NCI-H187 (cell line): ENCODE measurements around the gene BAK1.
A peak's percentile ranks its signal among the peaks of the same experiment; 100 is the strongest.

Source experiments
- DNase-seq, 2 experiments: peaks; one replicate each; lab custom pipeline; 2025; lab: John Stamatoyannopoulos, UW

BAK1 gene

DNA sequence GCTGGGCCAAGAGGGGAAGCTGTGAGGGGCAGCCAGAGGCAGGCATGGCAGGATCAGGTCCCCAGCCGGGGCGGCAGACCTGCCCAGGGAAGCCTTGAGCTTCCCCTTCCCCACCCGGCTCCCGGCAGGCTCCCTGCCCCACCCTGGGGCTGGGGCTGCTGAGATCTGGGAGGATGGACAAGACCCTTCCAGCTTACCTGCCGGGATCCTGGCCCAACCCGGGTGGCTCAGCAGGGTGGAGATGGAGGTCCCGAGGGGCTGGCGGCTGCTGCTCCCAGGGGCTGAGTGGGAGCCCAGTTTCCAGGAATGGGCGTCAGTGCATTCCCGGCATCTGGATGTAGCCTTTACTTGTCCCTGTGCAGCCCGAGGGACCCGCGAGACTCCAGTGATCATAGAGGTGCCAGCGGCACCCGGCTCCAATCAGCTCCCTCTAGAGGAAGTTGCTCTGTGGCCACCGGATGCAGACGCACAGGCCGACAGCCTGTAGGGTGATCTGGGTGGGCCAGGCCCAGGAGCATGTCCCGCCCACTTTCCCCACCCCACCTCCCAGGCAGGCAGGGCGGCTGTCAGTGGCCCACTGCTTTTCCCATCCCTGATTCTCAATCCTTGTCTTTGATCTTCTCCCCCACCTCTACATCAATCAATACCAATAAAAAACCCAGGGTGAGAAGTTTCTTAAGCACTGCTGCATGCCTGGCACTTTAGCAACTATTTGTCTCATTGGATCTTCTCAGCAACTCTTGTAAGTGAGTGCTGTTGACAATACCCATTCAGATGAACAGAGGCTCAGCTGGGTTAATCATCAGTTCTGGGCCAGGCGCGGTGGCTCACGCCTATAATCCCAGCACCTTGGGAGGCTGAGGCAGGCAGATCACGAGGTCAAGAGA lies at the start of gene BAK1:
TSS of gene BAK1 (minus strand) at position 449 of the 887 bp plus-strand sequence. CDS start 2,672 bp downstream, outside the sequence.
- peak in 1 of 2 experiments; percentile 61 for DNase-seq

DNA sequence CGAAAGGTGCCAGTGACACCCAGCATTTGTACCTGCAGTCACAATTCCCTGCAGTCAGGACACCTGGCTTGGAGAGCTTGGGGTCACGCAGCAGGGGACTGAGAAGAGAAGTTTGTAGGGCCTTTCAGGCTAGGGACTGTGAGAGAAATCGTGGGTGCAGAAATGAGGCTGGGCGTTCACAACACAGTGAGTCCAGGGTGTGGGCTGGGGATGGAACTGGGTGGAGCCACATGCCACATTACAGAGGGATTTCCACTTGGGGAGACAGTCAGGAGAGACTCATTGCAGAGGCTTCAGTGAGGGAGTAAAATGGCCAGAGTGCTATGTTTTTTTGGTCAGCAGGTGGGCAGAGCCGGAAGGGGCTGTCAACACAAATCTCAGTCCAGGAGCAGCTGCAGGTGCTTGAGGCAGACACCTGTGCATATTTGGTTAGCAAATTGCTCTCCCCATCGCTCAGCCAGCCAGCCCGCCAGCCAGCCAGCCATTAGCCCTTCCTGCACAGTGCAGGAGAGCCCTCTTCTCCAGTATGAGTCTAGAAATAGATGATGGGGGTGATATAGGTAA lies 48.4 kb upstream of the BAK1 start:
- peak; percentile 45 to 82 for DNase-seq

DNA sequence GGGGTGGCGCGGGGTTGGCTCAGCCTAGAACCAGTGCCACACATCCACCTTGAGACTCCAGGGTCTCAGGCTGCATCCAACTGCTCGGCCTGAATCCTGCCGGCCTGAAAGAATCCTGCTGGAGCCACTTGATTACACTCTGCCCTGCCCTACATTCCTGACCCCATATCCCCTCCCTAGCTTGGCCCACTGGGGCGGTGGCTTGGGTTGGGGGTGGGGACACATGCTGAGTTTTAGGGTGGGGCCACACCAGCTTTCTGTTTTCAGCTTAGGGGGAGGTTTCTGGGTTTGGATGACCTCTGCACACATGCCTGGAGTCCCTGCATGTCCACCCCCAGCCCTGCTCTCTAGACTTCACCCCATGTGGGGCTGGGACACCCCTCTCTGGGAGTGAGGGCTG lies 47.8 kb upstream of the BAK1 start:
- DNase-seq: no peak

DNA sequence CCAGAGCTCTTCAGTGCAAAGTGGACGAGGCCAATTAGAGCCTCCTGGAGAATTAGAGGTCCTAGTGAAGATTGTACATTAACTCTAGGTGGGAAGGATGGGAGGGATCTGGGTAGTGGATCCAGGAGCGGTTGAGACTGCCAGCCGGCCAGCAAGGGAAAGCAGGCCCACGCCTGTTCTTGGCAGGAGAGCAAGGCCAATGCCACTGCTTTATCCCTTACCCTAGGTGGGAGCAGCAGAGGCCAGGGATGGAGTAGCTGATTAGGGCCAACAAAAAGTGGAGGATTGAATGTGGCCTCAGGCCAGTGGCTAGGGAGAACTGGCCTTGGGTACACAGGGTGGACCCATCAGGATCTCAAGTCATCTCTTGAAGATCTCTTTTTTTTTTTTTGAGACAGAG lies 44.8 kb upstream of the BAK1 start:
- no peak for DNase-seq

DNA sequence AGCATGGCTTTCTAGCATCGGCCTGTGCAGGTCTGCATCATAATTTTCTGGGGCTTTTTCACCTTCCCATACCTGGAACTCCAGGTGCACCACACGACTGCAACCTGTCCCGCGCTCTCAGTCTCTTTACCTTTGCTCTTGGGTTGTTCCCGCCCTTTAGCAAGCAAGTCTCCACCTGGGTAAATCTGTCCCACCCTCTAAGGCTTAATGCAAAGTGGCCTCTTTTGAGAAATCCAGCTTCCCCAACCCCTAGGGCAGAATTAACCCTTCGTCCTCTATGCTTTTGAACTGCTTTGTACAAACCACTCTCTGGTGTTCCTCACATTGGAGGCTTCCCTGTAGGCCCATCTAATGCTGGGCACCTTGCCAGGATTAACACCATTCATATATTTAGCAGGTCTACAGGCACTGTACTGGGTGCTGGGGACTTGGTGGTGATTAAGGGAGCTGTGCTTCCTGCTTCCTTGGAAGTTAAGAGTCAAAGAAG lies 43.9 kb upstream of the BAK1 start:
- no peak for DNase-seq

DNA sequence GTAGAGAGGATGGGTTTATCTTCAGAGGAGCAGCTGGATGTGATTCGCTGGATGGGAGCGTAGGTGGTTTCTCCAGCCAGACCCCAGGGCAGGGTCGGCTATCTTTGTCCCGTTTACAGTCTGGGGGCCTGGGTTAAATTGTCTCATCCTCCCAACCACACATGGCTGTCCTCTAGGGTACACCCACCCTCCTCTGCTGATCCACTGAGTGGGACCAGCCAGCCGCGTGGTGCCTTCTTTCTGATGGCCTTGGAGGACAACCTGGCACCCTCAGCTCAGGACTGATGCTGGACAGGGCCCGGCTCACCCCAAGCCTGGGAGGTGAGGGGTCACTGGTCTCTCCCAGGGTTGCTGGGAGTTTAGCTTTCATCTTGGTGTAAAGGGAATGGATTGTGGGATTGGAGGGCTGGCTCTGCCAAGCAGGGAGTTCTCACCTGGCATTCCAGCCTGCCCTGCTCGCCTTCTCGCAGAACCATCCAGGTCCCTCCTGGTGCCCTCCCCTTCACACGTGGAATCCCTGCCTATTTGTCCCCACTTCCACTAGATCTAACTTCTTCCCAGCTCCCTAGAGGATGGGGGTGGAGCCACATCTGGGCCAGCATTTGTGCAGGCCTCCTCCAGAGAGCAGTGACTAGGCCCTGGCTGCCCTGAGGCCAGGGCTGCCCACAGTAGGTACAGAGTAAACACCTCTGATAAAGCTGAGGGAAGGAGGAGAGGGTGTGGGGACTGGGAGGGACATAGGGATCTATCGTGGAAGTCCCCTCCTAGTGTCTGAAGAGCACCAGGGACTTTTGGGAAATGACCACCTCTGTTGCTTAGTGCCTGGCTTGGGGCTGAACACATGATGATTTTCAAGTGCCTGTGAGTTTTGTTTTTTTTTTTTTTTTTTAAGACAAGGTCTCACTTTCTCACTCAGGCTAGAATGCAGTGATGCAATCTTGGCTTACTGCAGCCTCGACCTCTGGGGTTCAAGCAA lies 42.7 kb upstream of the BAK1 start:
- no peak for DNase-seq

DNA sequence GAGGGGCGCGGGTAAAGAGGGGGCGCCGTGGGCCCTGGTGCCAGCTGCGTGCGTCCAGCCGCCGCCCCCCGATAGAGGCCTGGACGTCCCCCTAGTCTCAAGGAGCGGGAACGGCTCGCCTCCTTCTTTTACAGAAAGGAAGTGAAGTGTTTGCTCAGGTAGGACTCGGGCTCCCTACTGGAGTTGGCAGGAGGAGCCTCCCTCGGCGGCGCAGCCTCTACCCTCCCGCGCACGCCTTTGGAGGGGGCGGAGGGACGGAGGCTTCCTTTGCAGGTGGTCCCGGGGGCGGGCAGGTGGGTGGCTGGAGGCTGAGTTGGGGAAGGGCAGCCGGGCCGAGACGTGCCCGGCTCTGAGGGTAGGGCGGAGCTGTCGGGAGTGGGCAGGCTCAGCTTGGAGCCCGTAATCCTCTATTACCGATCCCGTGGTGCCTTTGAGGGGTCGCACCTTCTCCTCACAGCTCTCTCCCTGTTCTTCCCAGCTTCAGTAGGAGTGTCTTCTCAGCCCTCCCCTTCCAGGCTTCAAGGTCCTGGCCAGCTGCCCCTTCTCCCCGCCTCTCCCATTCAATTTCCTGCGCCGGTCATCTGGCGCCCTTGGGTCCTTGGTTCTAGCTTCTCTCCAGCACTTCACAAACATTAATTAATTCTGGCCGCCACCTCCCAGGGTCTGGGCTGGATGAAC lies 41.8 kb upstream of the BAK1 start:
- peak; percentile 18 to 53 for DNase-seq

DNA sequence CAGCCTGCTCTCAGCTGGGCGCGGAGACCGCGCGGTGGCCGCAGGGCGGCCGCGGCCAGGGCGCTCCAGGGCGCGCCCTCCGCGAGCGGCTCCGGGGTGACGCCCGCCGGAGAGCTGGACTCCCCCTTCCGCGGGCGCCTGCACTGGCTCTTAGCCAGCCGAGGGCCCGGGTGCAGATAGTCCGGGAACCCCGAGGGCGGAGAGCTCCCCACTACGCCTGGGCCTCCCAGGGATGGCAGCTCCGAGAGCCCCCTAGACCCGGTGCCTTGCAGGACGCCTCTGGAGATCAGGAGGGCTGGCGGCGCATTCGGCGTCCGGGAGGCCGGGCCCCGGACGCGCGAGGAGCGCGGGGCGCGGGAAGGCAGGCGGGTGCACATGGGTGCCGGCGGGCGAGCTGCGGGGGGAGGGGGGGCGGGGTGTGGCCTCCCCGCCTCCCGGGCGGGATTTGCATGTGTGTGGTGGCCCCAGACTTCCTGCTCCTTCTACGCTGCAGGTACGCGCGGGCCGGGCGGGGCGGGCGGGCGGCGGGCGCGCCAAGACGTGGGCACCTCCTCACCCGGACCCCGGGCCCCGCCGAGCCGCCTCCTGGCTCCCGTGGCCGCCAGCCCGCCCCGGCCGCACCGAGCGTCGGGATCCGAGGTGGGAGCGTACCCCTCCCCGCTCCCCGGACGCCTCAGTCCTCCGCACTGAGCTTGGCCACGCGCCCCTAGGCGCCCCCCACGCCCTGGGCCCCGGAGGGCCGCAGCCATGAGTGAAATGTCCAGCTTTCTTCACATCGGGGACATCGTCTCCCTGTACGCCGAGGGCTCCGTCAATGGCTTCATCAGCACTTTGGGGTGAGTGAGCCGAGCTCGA lies 41.0 kb upstream of the BAK1 start, which contains the start of gene ITPR3:
TSS of gene ITPR3 (plus strand) at position 467 of the 855 bp plus-strand sequence. CDS start at position 748, 281 bp downstream.
- DNase-seq: peak in 1 of 2 experiments; percentile 56

DNA sequence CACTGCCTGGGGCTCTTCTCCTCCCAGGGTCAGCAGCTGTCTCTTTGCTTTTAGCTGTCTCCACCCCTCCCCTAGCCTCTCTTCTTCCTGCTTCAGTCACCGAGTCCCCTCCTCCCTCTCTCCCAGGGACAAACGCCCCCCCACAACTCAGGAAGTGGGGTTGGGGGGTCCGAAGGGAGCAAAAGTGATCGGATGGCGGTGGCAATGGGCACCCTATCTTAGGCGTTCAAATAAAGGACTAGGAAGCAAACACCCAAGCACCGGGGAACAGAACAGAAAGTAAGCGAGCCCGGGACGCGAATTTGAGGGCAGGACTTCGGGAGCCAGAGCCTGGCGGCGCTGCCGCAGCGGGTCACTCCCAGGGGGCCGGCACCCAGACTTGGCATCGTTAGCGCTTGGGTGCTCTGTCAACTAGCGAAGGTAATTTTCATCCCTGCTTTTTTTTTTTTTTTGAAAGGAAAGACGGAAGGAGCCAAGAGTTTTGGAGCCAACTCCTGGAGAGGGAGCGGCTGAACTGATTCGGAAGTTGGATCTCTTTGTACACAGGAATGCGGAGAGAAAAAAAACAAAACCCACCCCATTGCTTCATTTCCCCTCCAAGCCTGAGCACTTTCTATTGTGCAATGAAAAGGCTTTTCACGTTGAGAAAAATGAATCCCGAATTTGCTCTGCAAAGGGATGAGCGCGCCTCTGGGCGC lies 40.2 kb upstream of the BAK1 start:
- DNase-seq: no peak

DNA sequence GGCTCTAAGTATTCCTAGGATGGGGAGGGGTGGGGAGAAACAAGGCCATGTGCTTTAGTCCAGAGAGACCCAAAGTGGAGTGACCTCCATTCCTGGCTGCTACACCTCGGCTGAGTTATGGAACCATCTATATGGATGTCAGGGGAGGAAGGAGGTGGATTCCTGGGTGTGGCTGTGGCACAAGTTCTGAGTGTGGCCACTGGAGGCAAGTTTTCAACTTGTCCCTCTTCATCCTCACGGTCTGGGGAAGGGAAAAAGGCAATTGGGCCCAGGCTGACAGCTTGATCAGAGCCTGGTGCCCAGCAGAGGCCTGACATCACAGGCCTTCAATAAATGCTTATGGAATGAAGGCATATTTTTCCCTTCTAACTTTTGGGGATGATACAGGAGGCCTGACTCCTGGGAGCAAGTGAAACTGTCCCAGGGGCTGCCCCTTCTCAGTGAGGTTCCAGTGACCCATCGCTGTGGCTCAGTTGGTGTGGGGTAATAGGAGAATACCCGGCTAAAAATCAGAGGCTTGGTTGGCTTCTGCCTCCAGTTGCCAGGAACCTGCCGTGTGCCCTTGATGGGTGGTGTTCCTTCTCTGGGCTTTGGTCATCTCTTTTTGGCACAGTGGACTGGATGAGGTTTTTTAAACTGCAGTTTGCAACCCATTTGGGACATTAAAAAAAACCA lies 39.2 kb upstream of the BAK1 start:
- DNase-seq: no peak

DNA sequence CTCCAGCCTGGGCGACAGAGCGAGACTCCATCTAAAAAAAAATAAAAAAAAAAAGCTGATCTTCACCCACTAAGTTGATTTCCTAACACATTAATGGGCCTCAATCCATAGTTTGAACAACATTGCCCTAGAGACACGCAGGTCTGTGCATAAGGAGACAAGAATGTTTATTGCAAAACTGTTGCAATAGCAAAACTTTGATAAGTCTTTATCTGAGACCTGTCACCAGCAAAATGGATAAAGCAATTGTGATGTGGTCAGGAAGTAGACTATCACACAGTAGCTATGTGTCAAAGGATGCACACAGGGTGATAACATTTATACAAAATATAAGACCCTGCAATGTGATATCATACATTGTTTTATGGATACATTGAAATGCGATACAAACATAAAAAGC lies 36.8 kb upstream of the BAK1 start:
- no peak for DNase-seq

DNA sequence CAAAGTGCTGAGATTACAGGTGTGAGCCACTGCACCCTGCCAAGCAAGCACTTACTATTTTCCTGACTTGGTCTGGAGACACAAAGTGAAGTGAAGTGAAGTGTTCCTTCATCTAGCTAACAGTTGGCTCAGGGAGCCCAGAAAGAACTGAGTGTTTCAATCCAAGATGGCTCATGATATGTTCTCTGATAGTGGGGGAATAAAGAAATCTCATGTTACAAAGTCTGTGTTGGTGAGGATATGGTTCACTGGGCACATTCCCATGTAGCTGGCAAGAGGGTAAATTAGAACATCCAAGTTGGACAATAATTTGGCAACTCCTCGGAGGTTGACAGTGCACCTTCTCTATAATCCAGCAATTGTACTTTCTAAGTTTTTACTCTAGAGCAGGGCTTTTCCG lies 36.0 kb upstream of the BAK1 start:
- no peak for DNase-seq

DNA sequence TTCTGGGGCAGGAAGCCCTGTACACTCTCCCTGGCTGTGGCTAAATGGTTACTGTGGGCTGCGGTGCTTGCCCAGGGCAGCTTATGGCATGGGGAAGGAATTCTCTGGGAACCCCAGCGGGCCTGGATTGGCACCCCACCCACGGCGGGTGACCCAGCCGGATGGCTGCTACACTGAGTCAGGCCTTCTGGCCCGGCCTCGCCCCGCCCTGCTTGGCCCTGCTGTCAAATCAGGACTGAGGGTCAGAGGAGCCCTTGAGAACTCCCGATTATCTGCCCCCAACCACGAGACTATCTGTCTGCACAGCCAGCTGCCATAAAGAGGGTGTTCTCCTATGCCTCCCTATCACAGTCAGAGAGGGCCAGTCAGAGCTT lies 33.7 kb upstream of the BAK1 start:
- no peak for DNase-seq

DNA sequence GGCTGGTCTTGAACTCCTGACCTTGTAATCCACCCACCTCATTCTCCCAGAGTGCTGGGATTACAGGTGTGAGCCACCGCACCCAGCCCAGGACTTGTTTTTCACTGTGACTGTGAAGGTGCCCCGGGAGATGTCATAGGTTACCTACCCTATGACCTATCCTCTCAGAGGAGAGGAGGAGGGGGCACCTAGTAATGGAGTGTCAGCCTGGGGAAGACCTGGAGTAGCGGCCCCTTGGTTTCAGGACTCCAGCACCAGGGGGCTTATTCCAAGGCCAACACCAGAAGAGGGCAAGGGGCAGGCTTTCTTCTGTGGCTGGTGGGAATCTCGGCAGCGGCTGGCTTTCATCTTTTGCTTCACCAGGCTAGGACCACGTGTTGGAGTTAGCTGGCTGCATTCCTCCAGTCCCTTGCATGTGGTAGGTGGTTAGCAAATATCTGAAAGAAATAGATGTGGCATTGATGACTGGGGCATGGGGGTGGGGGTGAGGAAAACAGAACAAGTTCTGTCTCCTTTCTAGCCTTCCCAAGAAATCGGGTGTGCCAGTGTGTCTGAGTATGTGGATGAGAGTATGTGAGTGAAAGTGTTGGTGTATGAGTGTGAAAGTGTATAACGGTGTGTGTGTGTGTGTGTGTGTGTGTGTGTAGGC lies 33.2 kb upstream of the BAK1 start:
- DNase-seq: no peak

DNA sequence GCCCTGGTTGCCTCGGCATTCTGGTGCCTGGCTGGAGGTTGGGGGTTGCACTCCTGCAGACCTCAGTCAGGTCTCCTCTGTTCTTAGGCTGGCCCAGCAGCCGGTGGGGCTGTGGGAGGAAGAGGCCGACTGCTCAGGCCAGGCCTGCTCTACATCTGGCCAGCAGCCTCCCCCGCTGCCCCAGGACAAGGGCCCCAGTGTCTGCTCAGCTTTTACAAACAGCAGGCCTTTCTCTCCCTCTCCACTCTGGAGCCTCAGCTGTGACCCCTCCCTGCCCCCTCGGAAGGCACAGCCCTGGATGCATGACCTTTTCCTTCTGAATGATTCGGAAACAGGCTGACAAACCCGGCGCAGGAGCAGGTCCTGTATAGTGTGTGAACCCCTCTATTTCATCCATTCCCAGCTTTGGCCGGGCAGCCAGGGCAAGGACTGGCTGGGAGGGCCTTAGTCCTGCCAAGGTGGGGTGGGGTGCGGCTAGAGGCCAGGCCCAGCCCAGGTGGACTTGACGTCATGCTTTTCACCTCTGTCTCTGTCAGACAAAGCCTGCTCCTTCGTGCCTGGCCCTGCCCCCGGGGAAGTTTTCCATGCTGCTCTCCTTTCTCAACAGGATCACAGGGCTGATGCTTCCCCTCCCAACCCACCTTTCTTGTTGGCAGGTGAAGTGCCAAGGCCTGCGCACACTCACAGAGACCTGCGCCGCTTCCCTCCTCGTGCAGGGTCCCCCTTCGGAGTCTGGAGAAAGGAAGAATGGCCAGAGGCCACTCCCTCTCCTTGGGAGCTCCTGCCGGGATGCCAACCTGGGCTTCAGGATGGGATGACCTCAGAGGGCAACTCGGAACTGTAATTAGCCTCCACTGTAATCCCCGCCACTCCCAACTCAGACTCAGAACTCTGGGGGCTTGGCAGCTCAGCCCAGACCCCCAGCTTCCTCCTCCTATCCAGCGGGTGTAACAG lies 31.0 kb upstream of the BAK1 start:
- no peak for DNase-seq

DNA sequence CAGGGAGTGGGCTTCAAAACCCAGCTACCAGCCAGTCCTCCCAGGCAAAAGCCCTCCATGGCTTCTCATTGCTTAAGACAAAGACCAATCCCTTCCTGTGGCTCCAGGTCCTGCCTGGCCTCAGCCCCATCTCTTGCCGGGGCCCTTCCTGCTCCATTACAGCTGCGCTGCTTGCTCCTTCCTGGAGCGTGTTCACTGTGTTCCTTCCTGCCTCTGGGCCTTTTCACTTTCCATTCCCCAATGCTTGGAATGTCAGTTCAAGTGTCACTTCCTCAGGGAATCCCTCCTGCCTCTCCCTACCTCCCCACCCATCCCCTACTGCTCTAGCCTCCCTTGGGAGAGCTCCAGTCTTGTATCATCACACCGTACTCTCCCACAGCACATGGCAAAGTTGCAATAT lies 30.0 kb upstream of the BAK1 start:
- no peak for DNase-seq

DNA sequence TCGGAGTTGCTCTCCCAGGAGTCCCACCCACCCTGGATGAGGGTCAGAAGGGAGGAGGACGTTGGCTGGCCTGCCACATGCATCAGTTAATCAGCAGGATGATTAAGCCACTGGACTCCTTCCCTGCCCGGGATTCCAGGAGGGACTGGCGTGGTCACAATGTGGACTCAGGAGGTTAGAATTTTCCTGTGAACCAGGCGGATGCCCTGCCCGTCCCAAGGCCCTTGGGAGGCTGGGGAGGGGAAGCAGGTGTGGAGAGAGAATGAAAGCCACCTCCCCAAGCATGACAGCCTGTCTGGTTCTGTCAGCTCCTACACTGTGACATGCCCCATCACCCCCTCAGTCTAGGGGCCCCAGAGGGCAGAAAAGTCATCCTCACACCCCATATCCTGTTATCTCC lies 29.5 kb upstream of the BAK1 start:
- no peak for DNase-seq

DNA sequence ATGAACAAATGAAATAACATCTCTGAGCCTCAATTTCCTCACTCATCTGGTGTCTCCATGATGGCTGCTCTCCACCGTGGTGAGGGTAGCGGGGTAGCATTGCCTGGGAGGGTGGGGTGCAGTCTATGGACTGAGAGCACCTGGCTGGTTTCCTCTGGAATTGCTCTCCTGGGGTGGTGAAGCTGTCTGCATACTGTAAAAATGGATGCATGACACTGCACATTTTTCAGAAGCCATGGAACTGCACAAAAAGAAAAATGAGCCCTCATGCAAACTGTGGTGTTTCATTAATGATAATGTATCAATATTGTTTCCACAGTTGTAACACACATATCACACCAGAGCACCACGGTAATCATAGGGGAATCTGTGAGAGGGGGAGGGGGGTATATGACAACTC lies 28.9 kb upstream of the BAK1 start:
- DNase-seq: no peak
